ENCODE results near the gene PATJ. TPM values are rescaled to one million over a fixed set of nuclear protein-coding genes. Genes with fewer than 3 reads are reported as not detected.

The PATJ gene
- total RNA-seq, 1 experiment from 2014 or later: 47.3 TPM

GRCh38 chr1:62070384-62071011 lies 328.2 kb downstream of the PATJ start:
- H3K18ac ChIP-seq (ENCODE audit: insufficient read length, low read depth, low read length): no peak overlapping the region
- H2BK15ac ChIP-seq (ENCODE audit: low read depth, low read length): no peak overlapping the region
- DNase-seq: no peak
- peaks cover 5% of the 10 kb centered on the region for H3K9me3 ChIP-seq (ENCODE audit: control insufficient read depth, low read depth, low read length)
- no peaks in the 10 kb centered on the region for H3K23me2 ChIP-seq (ENCODE audit: insufficient read length, low read depth, low read length, poor library complexity, severe bottlenecking)
- H2AFZ ChIP-seq (ENCODE audit: low read length): no peak overlapping the region
- WGBS (ENCODE audit: extremely low coverage, insufficient read length, low lambda C conversion rate): no CpG with 5 or more reads among the region's 4 CpGs
- no peak overlapping the region for H4K91ac ChIP-seq (ENCODE audit: insufficient read length, low read depth, low read length)
- no peak overlapping the region for H2AK5ac ChIP-seq (ENCODE audit: insufficient read length, low read length)
- peaks cover 6 to 16% of the 10 kb centered on the region in 2 experiments for H3K9me3 Mint-ChIP-seq
- H4K5ac ChIP-seq (ENCODE audit: insufficient read length, low read depth, low read length): no peak overlapping the region
- H2BK12ac ChIP-seq (ENCODE audit: insufficient read length, low read depth, low read length): no peak overlapping the region
- no peaks in the 10 kb centered on the region; the same call in 1 of the 2 replicates for H3K79me2 ChIP-seq (ENCODE audit: insufficient read depth, low read length)
- no peak overlapping the region for H3K56ac ChIP-seq (ENCODE audit: insufficient read length, low read depth, low read length)
- H2BK5ac ChIP-seq (ENCODE audit: insufficient read length, low read length): no peak overlapping the region
- H3K27me3 Mint-ChIP-seq (ENCODE audit: low read depth): no peaks in the 10 kb centered on the region
- peaks cover 14 to 19% (median 17%) of the 10 kb centered on the region in 3 experiments for H3K36me3 Mint-ChIP-seq (ENCODE audit: insufficient read depth in 1 of 3, low read depth in 3 of 3)
- H3K27ac ChIP-seq (ENCODE audit: insufficient read length, low read depth, low read length): no peak overlapping the region
- TF ChIP-seq CTCF (conservative IDR thresholded peaks at IDR 0.05): peak; percentile 84
- H3K27me3 ChIP-seq (ENCODE audit: insufficient read depth, low read length): no peaks in the 10 kb centered on the region
- H2BK20ac ChIP-seq (ENCODE audit: low read depth, low read length, poor library complexity, severe bottlenecking): no peak overlapping the region
- no peak overlapping the region for H3K9ac ChIP-seq (ENCODE audit: extremely low read depth, insufficient read length, low read length)
- no peaks in the 10 kb centered on the region for H3K79me1 ChIP-seq (ENCODE audit: insufficient read depth, low read depth, low read length, poor library complexity, severe bottlenecking)
- no peaks in the 10 kb centered on the region for H4K20me1 ChIP-seq (ENCODE audit: control insufficient read depth, insufficient read depth, insufficient read length)
- no peak overlapping the region for H4K8ac ChIP-seq (replicated peaks; ENCODE audit: insufficient read length, low read depth, low read length)
- H3K23ac ChIP-seq (ENCODE audit: insufficient read length, low read depth, low read length): no peak overlapping the region
- no peak overlapping the region for H3K14ac ChIP-seq (ENCODE audit: insufficient read depth, low read length)
- H3K4ac ChIP-seq (ENCODE audit: low read depth, low read length): no peak overlapping the region
- H2BK120ac ChIP-seq (ENCODE audit: low read depth, low read length, poor library complexity, severe bottlenecking): no peak overlapping the region
- H3T11ph ChIP-seq (ENCODE audit: low read length): no peak overlapping the region
- H3K4me1 ChIP-seq (ENCODE audit: insufficient read depth, low read length): no peaks in the 10 kb centered on the region
- no peak overlapping the region for H3K4me2 ChIP-seq (ENCODE audit: insufficient read depth, insufficient read length, low read length)
- H3K4me3 Mint-ChIP-seq: no peak overlapping the region
- peak overlapping the region in 2 of 3 experiments; percentile 31 to 52; a peak in 6 of 7 replicates for H3K27ac Mint-ChIP-seq
- no peaks in the 10 kb centered on the region for H3K4me1 Mint-ChIP-seq

All from H9 (cell line).